GM12878 (cell line): Measurements from ENCODE around the gene AKAP13. TPM values are rescaled to one million over a fixed set of nuclear protein-coding genes. Genes with fewer than 3 reads are reported as not detected.

Experiments used
- ATAC-seq: fragments of 200-7000 bp; cut with Tn5 transposase; 3 replicates; pipeline ENCODE4 v1.9.1; 2020; ENCODE audit warnings: mild to moderate bottlenecking, moderate library complexity
- BruUV-seq: library from RNA; stranded (reverse); fragments of 400-500 nt; replicated peaks from 2 replicates; lab custom pipeline; 2021; lab: Mats Ljungman, UMichigan
- CTCF ChIA-PET: fragments of 300-600 bp; sonication (Branson Sonifier 250); formaldehyde crosslinking; extraction: SDS; loops from one replicate; lab custom pipeline; 2021; ENCODE audit warnings: inconsistent platforms; lab: Yijun Ruan, JAX
- POLR2A ChIA-PET: fragments of 350-600 bp; formaldehyde crosslinking; extraction: SDS; loops from one replicate; lab custom pipeline; 2021; ENCODE audit warnings: inconsistent platforms; lab: Charles Lee
- RAD21 ChIA-PET: fragments of 300-600 bp; sonication (Branson Sonifier 250); formaldehyde crosslinking; loops from one replicate; lab custom pipeline; 2023; ENCODE audit warnings: antibody characterized with exemption; ENCODE audit not compliant: unreplicated experiment; lab: Charles Lee
- SMC1A ChIA-PET: fragments of 300-600 bp; sonication (Branson Sonifier 250); formaldehyde crosslinking; loops from one replicate; lab custom pipeline; 2023; ENCODE audit not compliant: unreplicated experiment, uncharacterized antibody; lab: Charles Lee
- DNase-seq: peaks from one replicate; pipeline ENCODE4 v3.0.0-alpha.2; 2011; ENCODE audit warnings: low read depth, low spot score
- FAIRE-seq: peaks from 3 replicates; lab custom pipeline; 2011; peaks lifted over from hg19 to GRCh38; lab: Jason Lieb, UNC
- H2AFZ ChIP-seq: 2 replicates; pipeline ENCODE4 v1.6.0; 2011; ENCODE audit warnings: low read depth, low read length, control low read depth; ENCODE audit not compliant: control insufficient read depth
- H3K27ac ChIP-seq: 2 replicates; pipeline ENCODE4 v1.5.1; 2011; ENCODE audit warnings: control low read depth; ENCODE audit not compliant: control insufficient read depth, insufficient read depth
- H3K27me3 ChIP-seq, 2 experiments: replicated peaks in 1 of 2; 2 replicates each; pipeline versions ENCODE4 v1.6.0 to v1.6.1; 2011; ENCODE audit warnings: low read length in 1 of 2; ENCODE audit not compliant: control insufficient read depth in 2 of 2, insufficient read depth in 2 of 2
- H3K36me3 ChIP-seq, 2 experiments: 2 replicates each; pipeline ENCODE4 v1.5.1; 2011; ENCODE audit warnings: low read length in 1 of 2; ENCODE audit not compliant: control insufficient read depth in 2 of 2, insufficient read depth in 2 of 2
- H3K4me1 ChIP-seq: 2 replicates; pipeline ENCODE4 v1.6.1; 2011; ENCODE audit warnings: mild to moderate bottlenecking, low read length, moderate library complexity, mixed read lengths; ENCODE audit not compliant: control insufficient read depth, insufficient read depth
- H3K4me2 ChIP-seq: 2 replicates; pipeline ENCODE4 v1.6.0; 2011; ENCODE audit warnings: control low read depth; ENCODE audit not compliant: control insufficient read depth, insufficient read depth
- H3K4me3 ChIP-seq: fragments of 200-600 bp; sonication (generic); 2 replicates; pipeline ENCODE4 v1.5.1; 2016
- H3K79me2 ChIP-seq: 2 replicates; pipeline ENCODE4 v1.6.0; 2011; ENCODE audit warnings: low read length; ENCODE audit not compliant: control insufficient read depth, insufficient read depth
- H3K9ac ChIP-seq: 2 replicates; pipeline ENCODE4 v1.8.0; 2011; ENCODE audit warnings: low read length, control low read depth, mixed read lengths; ENCODE audit not compliant: control insufficient read depth, insufficient read depth
- H3K9me3 ChIP-seq: replicated peaks from 3 replicates; pipeline ENCODE4 v1.5.1; 2011; ENCODE audit warnings: mild to moderate bottlenecking, low read length; ENCODE audit not compliant: control insufficient read depth, insufficient read depth
- H4K20me1 ChIP-seq: 2 replicates; pipeline ENCODE4 v1.6.0; 2011; ENCODE audit not compliant: control insufficient read depth, insufficient read depth
- ASH2L ChIP-seq: fragments of 300-600, 200-600 bp; sonication (generic); IDR thresholded peaks from 2 replicates; pipeline ENCODE4 v1.6.1; 2017; ENCODE audit warnings: low read depth, mild to moderate bottlenecking, borderline replicate concordance
- EED ChIP-seq: sonication (generic); IDR thresholded peaks from 2 replicates; pipeline ENCODE4 v1.6.1; 2016; ENCODE audit warnings: antibody characterized with exemption, low read depth
- KLF5 ChIP-seq: fragments of 450-650 bp; IDR thresholded peaks from 2 replicates; pipeline ENCODE4 v1.6.1; 2014; ENCODE audit warnings: mild to moderate bottlenecking; ENCODE audit not compliant: partially characterized antibody
- LARP7 ChIP-seq: fragments of 450-650 bp; IDR thresholded peaks from 2 replicates; pipeline ENCODE4 v1.6.1; 2017; ENCODE audit warnings: mild to moderate bottlenecking
- MEF2A ChIP-seq: IDR thresholded peaks from 2 replicates; pipeline ENCODE4 v1.6.1; 2011; ENCODE audit warnings: low read depth, mild to moderate bottlenecking, low read length, moderate library complexity; ENCODE audit not compliant: insufficient read depth
- MXI1 ChIP-seq: fragments of 150-350 bp; IDR thresholded peaks from 2 replicates; pipeline ENCODE4 v1.6.1; 2011; ENCODE audit warnings: low read depth, mild to moderate bottlenecking, inconsistent platforms, low read length, improper control_type of control experiment
- NR2C1 ChIP-seq: fragments of 450-650 bp; IDR thresholded peaks from 2 replicates; pipeline ENCODE4 v1.6.1; 2017; ENCODE audit warnings: antibody characterized with exemption, mild to moderate bottlenecking, moderate library complexity
- PRDM15 ChIP-seq: fragments of 450-650 bp; formaldehyde crosslinking; IDR thresholded peaks from 2 replicates; pipeline ENCODE4 v1.4.0; 2020; ENCODE audit warnings: mild to moderate bottlenecking, moderate library complexity
- RAD51 ChIP-seq: fragments of 450-650 bp; IDR thresholded peaks from 2 replicates; pipeline ENCODE4 v1.6.1; 2016; ENCODE audit warnings: moderate library complexity, mild to moderate bottlenecking, inconsistent platforms
- SIX5 ChIP-seq: IDR thresholded peaks from 2 replicates; pipeline ENCODE4 v1.6.1; 2011; ENCODE audit warnings: mild to moderate bottlenecking, low read depth, low read length, moderate library complexity; ENCODE audit not compliant: severe bottlenecking
- TBL1XR1 ChIP-seq: IDR thresholded peaks from 2 replicates; pipeline ENCODE4 v1.6.1; 2012; ENCODE audit warnings: low read depth, low read length, improper control_type of control experiment
- ZNF622 ChIP-seq: fragments of 450-650 bp; IDR thresholded peaks from 2 replicates; pipeline ENCODE4 v1.6.1; 2017; ENCODE audit warnings: mild to moderate bottlenecking, inconsistent platforms
- ZSCAN29 ChIP-seq: fragments of 450-650 bp; IDR thresholded peaks from 2 replicates; pipeline ENCODE4 v1.6.1; 2017; ENCODE audit warnings: mild to moderate bottlenecking, moderate library complexity
- WGBS: methylation state at CpG from one replicate; pipeline ENCODE4 v1.1.6; 2016; ENCODE audit warnings: low lambda C conversion rate; ENCODE audit not compliant: insufficient replicate concordance, insufficient coverage; ENCODE audit errors: missing lambda C conversion rate; 5-methylcytosine and 5-hydroxymethylcytosine counted together
- in situ Hi-C: fragments of 300-500 bp; cut with MboI; formaldehyde crosslinking; loops from 9 replicates; pipeline ENCODE4 v1.14.3; 2018; ENCODE audit warnings: mixed read lengths
- intact Hi-C: fragments of 100-400 bp; cut with micrococcal nuclease; formaldehyde crosslinking; loops from one replicate; pipeline ENCODE4 v1.14.2; 2022; ENCODE audit not compliant: unreplicated experiment
- polyA plus RNA-seq, 11 experiments: library from polyadenylated mRNA; depleted of rRNA in 4 of 11; unstranded in 6 of 11; stranded (reverse) in 5 of 11; fragments of >200 nt; fragmentation: Nextera tagmentation in 4 of 11; fragmentation: Illumina TruSeq in 1 of 11; extraction: Ambion mirVana in 4 of 11; extraction: Trizol in 1 of 11; gene quantifications; 1 replicate in 1 of 11; 2 replicates in 10 of 11; pipeline versions ENCODE4 v1.2.1 to v1.2.3, GENCODE V29; 2011 to 2016; ENCODE audit warnings: inconsistent platforms in 2 of 11, missing spikeins in 2 of 11, low read depth in 1 of 11
- total RNA-seq, 4 experiments: library from RNA; depleted of rRNA in 3 of 4; stranded (reverse); fragments of >200 nt in 3 of 4; fragmentation: Illumina TruSeq in 1 of 4; extraction: Trizol in 1 of 4; gene quantifications; 2 replicates each; pipeline versions ENCODE4 v1.2.1 to v1.2.3, GENCODE V29; 2013 to 2021

Gene AKAP13
- total and polyA plus RNA-seq, 10 of the 15 experiments (the other 5 are each of a cell fraction or from before 2014, with no cell fraction given): 14.4 to 74.9 (median 55.1) TPM

GRCh38 chr15:85786781-85787114, 406.3 kb downstream of the AKAP13 start (continued):
- TF ChIP-seq PRDM15 (CRISPR knock-in tag) (no peak), SIX5 (no peak), NR2C1 (no peak), EED (no peak), ZNF622 (no peak), ZSCAN29 (no peak)

GRCh38 chr15:85788771-85789495, 408.5 kb downstream of the AKAP13 start:
- Histone ChIP-seq H2AFZ (no peak overlapping the region), H4K20me1 (peaks cover 5% of the 10 kb centered on the region; the same call in 1 of the 2 replicates), H3K27me3 (no peaks in the 10 kb centered on the region), H3K4me3 (no peak overlapping the region), H3K9me3 (no peaks in the 10 kb centered on the region), H3K27ac (no peak overlapping the region), H3K36me3 (no peaks in the 10 kb centered on the region), H3K79me2 (peaks cover 5% of the 10 kb centered on the region)
- CTCF ChIA-PET: interaction anchor here (0.8 to 3.0 kb wide), 3 partner anchors 10 to 61 kb away, joined by 3 to 8 read pairs (median 3); no protein-coding TSS in a partner anchor
- no peak for DNase-seq
- ATAC-seq: no peak
- in situ Hi-C loops: no loop called here
- SMC1A ChIA-PET: interaction anchor here (0.7 kb wide), 1 partner anchor 164 kb away, joined by 3 read pairs; no protein-coding TSS in a partner anchor
- FAIRE-seq: no peak
- POLR2A ChIA-PET: no interaction called here
- BruUV-seq: no TSS peak
- TF ChIP-seq MXI1: no peak
- no peak for TF ChIP-seq TBL1XR1
- TF ChIP-seq MEF2A: no peak
- TF ChIP-seq LARP7: no peak
- TF ChIP-seq KLF5: no peak
- no peak for TF ChIP-seq RAD51
- TF ChIP-seq ASH2L: no peak
- TF ChIP-seq, all 136 proteins: peak for 0
- intact Hi-C loops: no loop called here
- Histone ChIP-seq H3K9ac (no peak overlapping the region), H3K4me1 (peaks cover 26% of the 10 kb centered on the region), H3K4me2 (no peak overlapping the region)
- 93% methylated on average over 12 of the region's 12 CpGs for WGBS
- RAD21 ChIA-PET: no interaction called here
